Pulmonary artery endothelial cell (primary cell): ENCODE measurements around the gene PPP5C. TPM values are rescaled to one million over a fixed set of nuclear protein-coding genes. Genes with fewer than 3 reads are reported as not detected.
"Not testable (repeated sequence)": the region's sequence is repeated elsewhere in the genome, so short reads cannot be mapped to it uniquely, and the experiment has no call there.

Experiments
- DNase-seq: peaks from one replicate; pipeline ENCODE4 v3.0.0-alpha.2; 2011; ENCODE audit warnings: low read depth, low spot score
- total RNA-seq: library from RNA; depleted of rRNA; stranded (reverse); fragments of >200 nt; gene quantifications from 2 replicates; pipeline ENCODE4 v1.2.3, GENCODE V29; 2014

The PPP5C gene
- total RNA-seq, 1 donor from 2014 or later: 88.4 TPM

DNA sequence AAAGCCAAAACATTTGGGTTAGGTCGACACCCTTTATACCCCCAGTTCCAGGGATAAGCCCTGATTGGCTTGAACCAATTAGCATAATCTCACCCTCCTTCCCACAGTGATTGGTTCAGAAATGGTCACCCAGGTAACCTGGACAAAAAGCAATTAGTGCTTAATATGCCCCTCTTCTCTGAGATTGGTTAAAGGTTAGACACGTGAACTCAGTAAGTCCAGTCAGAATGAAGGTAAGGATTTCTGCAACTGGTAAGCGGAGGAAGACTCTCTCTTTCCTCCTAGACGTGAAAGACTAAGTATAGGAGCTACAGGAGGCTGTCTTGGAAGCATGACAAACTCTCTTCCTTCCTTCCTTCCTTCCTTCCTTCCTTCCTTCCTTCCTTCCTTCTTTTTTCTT is 83.1 kb downstream of the PPP5C start:
- no peak for DNase-seq

DNA sequence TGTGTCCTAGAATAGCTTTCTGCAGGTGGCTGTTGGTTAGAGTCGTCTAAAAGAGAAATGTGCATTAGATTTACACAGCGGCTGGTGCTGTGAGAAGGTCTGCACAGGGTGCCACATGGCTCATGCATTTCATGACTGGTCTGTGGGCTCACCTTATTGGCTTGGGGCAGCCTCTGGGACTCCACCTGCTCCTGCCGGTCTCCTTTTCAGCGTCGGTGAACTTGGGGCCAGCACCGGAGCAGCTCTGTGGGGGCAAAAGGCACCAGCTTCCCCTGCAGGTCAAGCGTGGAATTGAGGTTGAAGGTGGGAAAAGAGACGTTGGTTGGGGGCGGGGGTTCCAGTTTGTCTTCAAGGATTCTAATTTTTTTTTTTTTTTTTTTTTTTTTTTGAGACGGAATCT is 84.9 kb downstream of the PPP5C start:
- DNase-seq: no peak

DNA sequence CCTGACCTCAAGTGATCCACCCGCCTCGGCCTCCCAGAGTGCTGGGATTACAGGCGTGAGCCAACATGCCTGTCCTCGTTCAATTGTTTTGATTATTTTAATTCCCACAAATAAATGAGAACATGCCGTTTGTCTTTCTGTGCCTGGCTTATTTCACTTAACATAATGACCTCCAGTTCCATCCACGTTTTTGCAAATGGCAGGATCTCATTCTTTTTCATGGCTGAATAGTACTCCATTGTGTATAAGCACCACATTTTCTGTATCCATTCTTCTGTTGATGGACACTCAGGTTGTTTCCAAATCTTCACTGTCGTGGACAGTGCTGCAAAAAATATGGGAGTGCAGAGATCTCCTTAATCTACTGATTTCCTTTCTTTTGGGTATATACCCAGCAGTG is 86.6 kb downstream of the PPP5C start:
- not testable (repeated sequence) for DNase-seq

GRCh38 chr19:46435009-46435408 is 88.1 kb downstream of the PPP5C start:
- DNase-seq: no peak

- not testable (repeated sequence) for DNase-seq
Measured at GRCh38 chr19:46435689-46436088, 88.8 kb downstream of the PPP5C start.

Other genes starting within 250 kb of the PPP5C start
- not detected in 2 replicates for gene IGFL3, start 222.4 kb upstream of the PPP5C start, total RNA-seq
- not detected in 2 replicates for gene IGFL2, start 198.8 kb upstream of the PPP5C start, total RNA-seq
- gene IGFL1, start 117.3 kb upstream of the PPP5C start, total RNA-seq: not detected in 2 replicates
- gene HIF3A, start 50.0 kb upstream of the PPP5C start, total RNA-seq: 4.6 and 5.3 TPM in 2 replicates
- gene CCDC8, start 66.5 kb downstream of the PPP5C start, total RNA-seq: 0.07 and 0.25 TPM in 2 replicates
- under 0.01 TPM in 1 of 2 replicates, not detected in the other for gene PNMA8C, start 81.8 kb downstream of the PPP5C start, total RNA-seq
- 0.20 and 1.7 TPM in 2 replicates for gene PNMA8A, start 124.5 kb downstream of the PPP5C start, total RNA-seq
- gene PNMA8B, start 148.8 kb downstream of the PPP5C start, total RNA-seq: 0.07 and 0.11 TPM in 2 replicates